Measurements from ENCODE around the gene XAB2.
"Not testable (repeated sequence)": the region's sequence is repeated elsewhere in the genome, so short reads cannot be mapped to it uniquely, and the experiment has no call there.

The XAB2 gene

GRCh38 chr19:7611541-7612279, 17.6 kb downstream of the XAB2 start:
- no peak for DNase-seq

DNA sequence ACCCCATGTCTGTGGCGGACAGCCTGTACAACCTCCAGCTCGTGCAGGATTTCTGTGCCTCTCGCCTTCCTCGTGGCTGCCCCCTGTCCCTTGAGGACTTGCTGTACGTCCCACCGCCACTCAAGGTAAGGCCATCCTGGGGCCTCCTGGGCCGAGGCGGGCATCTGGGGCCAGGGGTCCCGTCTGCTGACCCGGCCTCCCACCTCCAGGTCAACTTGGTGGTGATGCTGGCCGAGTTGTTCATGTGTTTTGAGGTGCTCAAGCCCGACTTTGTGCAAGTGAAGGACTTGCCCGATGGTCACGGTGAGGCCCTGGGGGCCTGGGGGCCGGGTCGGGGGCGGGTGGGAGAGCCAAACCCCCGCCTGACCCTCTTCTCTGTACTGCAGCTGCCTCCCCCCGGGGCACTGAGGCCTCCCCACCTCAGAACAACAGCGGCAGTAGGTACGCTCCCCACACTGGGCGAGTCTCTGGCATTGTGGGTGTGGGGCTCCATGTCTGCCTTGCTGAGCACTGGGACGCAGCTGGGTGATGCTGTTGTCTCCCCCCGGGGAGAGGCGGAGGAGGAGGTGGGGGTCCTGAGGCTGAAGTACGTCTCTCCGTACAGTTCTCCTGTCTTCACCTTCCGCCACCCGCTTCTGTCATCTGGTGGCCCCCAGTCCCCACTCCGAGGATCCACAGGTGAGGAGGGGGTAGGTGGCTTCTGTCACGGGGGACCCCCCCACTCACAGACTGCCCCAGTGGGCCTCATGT, 18.7 kb downstream of the XAB2 start:
- no peak for DNase-seq

DNA sequence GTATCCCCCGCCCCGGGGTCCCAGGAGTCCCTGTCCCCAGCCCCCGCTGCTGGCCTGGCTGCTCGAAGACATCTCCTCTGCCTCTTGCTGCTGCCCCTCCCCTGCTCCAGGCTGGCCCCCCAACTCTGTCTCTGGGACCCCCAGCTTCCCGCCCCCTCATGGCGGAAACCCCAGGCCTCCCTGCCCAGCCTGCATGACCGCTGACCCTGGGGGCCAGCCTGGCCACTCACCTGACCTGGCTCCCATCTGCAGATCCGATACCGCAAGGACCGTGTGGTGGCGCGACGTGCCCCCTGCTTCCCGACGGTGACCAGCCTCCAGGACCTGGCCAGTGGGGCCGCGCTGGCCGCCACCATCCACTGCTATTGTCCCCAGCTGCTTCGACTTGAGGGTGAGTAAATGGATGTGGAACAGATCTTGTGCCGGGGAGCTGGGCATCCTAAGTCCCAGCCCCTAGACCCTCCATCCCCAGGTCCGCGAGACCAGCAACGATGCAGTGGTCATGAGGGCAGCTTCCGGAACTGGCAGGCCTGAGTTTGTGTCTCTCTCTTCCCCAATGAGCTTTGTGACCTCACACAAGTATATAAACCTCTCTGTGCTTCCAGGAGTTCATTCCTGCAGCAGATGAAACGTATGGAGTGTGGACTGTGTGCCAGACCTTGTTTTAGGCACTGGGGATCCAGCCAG, 21.3 kb downstream of the XAB2 start:
- DNase-seq: no peak

GRCh38 chr19:7607212-7607873, 22.0 kb downstream of the XAB2 start:
- no peak for DNase-seq

GRCh38 chr19:7606289-7606688, 23.1 kb downstream of the XAB2 start:
- no peak for DNase-seq

GRCh38 chr19:7605490-7606222, 23.7 kb downstream of the XAB2 start:
- peak; percentile 42 for DNase-seq

DNA sequence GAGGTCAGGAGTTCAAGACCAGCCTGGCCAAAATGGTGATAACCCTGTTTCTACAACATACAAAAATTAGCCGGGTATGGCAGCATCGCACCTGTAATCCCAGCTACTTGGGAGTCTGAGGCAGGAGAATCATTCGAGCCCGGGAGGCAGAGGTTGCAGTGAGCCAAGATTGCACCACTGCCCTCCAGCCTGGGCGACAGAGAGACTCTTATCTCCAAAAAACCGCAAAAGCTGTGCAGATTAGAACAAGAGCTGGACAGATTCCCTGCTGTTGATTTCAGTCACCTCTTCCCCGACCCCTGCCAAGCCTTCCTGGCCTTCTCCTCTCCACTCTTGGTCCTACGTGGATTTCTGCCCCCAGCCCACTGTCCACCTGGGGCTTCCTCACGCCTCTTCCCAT, 25.4 kb downstream of the XAB2 start:
- no peak for DNase-seq

- DNase-seq: no peak
Measured at GRCh38 chr19:7602935-7603497, 26.3 kb downstream of the XAB2 start.

GRCh38 chr19:7602240-7602934, 27.0 kb downstream of the XAB2 start:
- DNase-seq: no peak

- no peak for DNase-seq
Measured at GRCh38 chr19:7600721-7601120, 28.6 kb downstream of the XAB2 start.

DNA sequence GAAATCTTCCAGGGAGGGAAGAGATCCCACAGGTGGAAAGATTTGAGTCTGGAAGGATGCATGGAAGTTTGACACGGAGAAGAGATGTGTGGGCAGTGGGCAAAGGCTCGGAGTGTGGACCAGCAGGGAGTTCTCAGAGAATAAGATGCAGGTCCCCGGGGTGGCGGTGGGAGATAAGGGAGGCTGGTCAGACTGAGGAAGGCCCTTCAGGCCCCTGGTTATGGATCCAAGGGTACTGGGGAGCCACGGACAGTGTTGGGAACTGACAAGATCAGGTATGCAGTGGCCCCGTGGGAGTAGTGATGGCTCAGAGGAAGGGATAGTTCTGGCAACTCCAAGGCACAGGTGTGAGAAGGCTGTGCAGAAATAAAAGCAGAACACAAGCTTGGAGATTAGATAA, 31.2 kb downstream of the XAB2 start:
- no peak for DNase-seq

DNA sequence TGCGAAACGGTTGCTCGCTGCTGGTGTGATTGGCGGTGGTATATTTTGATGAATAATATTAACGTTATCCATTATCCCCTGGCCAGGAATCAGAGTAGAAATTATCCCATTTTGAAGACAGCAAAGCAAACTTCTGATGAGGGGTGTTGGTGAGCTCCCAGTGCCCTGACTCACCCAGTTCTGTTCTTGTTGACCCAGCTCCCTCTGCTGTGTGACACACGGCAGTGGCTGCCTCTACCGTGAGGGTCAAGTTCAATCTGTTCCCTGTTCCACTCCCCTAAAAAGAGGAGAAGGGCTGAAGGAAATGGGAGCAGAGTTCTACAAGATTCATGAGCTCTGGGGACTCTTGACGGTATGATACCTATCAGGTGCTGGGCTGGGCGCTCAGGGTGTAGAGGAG, 31.7 kb downstream of the XAB2 start:
- no peak for DNase-seq

DNA sequence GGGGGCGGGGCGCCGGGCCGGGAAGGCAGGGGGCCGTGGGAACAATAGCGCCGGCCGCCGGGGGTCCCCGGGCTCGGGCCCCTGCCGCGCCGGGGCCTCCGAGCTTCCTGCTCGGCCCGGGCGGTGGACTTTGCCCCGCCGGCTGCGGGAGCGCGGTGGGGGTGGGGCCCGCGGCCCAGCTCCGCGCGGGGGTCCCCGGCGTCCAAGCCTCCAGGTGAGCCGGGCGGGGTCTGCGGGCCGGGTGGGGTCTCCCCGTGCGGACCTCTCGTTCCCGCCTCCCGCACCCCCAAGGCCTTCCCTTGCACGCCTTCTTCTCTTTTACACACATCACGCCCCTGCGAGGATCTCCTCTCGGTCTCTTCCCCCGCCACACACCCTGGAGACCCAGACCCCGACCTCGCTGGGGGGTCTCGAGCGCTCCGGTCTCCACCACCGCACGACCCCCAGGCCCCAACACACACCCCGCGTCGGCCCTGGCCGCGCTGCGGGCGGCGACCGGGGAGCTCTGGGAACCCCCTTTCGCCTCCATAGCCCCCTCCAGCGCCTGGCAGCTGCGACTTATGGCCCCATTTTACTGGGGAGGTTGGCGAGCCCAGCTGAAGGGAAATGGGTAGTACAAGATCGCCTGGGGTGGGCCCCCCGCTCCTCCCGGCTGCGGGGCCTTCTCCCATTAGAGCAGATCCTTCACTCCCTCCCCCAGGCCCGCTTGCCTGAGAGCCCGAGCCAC, 33.0 kb downstream of the XAB2 start:
- DNase-seq: no peak

GRCh38 chr19:7595466-7596133, 33.7 kb downstream of the XAB2 start, which contains the start of gene CAMSAP3:
Gene CAMSAP3, plus strand, starts transcription at chr19:7595863. Its CDS starts 140 bp downstream, at chr19:7596003.
- peak; percentile 20 for DNase-seq

DNA sequence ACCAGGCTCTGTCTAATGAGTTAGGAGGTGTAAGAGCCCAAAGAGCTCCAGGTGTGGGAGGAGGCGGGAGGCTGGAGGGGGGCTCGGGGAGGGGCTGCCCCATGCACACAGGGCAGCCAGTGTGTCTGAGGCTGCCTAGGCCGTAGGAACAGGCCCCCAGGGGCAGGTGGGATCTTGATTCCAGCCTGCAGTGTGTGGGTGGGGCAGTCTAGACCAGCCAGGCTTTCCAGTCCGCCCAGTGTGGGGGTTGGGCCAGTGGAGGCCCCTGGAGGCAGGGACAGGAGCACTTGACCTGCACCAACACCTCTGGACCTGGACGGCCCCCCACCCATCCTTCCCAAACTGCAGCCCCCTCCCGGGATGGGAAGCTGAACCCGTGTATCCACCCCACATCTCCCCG, 39.1 kb downstream of the XAB2 start:
- DNase-seq: no peak

DNA sequence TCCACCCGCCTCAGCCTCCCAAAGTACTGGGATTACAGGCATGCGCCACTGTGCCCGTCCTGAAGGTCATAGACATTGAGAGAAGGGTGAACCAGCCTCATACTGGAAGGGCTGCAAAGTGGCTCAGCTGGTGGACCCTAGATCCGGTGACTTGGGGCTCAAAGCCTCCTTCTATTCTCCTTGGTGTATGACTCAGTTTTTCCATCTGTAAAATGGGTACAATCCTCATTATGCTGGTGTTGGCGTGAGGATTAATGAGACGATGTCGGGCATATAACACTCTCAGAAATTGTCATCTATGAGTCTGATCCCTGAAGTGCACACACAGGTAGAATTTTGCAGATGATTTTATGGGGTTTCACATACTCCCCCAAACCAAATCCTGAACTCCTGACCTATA, 39.5 kb downstream of the XAB2 start:
- no peak for DNase-seq

DNA sequence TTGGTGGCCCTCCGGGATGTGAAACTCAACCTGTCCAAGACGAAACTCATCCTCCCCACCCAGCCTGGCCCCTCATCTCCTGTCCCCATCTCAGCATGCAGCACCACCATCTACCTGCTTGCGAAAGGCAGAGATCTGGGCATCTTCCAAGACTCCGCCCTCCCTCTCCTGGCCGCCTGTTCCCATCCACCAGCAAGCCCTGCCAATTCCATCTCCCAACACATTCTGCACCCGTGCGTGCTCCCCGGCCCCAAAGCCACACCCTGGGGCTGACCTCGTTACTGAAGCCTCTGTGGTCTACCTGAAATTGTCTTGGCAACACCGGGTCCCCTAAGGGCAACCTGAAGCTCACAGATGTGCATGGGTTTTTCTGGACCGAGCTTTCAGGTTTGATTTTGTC, 46.9 kb downstream of the XAB2 start:
- no peak for DNase-seq

- DNase-seq: no peak
Measured at GRCh38 chr19:7579182-7579581, 50.2 kb downstream of the XAB2 start.

DNA sequence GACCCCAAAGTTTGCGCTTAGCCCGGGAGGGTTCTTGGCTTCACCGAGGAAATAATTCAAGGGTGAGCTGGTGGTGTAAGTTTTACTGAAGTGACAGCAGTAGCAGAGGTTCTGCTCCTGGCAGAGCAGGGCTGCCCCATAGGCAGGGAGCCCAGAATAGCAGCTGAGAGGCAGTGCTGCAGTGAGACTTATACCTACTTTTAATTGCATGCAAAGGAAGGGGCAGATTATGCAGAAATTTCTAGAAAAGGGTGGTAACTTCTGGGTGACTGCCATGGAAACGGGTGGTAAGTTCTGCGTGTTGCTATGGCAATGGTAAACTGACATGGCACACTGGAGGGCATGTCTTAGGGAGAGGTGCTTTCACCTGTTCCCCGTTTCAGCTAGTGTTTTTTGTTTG, 51.2 kb downstream of the XAB2 start:
- no peak for DNase-seq

DNA sequence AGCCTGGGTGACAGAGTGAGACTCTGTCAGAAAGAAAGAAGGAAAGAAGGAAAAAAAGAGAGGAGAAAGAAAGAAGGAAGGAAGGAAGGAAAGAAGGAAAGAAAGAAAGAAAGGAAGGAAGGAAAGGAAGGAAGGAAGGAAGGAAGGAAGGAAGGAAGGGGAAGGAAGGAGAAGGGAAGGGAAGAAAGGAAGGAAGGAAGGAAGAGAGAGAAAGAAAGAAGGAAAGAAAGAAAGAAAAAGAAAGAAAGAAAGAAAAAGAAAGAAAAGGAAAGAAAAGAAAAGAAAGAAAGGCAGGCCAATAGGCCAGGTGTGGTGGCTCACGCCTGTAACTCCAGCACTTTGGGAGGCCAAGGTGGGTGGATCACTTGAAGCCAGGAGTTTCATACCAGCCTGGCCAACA, 51.9 kb downstream of the XAB2 start:
- not testable (repeated sequence) for DNase-seq

Measured in activated CD4-positive, alpha-beta T cell treated with anti-CD3 and anti-CD28 coated beads, Interleukin-2, amount 50 U/mL, for 16 hours (primary cell).